Calu3 (cell line): ENCODE data around the gene TESK1. TPM values are rescaled to one million over a fixed set of nuclear protein-coding genes. Genes with fewer than 3 reads are reported as not detected.

Source experiments
- BruUV-seq: library from RNA; stranded (reverse); fragments of 400-500 nt; replicated peaks from 2 replicates; lab custom pipeline; 2021; lab: Mats Ljungman, UMichigan
- CTCF ChIA-PET: fragments of 300-600 bp; sonication (Branson Sonifier 250); formaldehyde crosslinking; loops from one replicate; lab custom pipeline; 2022; ENCODE audit warnings: antibody characterized with exemption; lab: Charles Lee
- DNase-seq: peaks from one replicate; pipeline ENCODE4 v3.0.0; 2022
- H3K27ac Mint-ChIP-seq: one replicate; pipeline ENCODE4 v1.8.0; 2022; ENCODE audit warnings: mixed read lengths; ENCODE audit not compliant: unreplicated experiment
- H3K27me3 Mint-ChIP-seq: one replicate; pipeline ENCODE4 v1.8.0; 2022; ENCODE audit warnings: mixed read lengths; ENCODE audit not compliant: unreplicated experiment
- H3K36me3 Mint-ChIP-seq: one replicate; pipeline ENCODE4 v1.8.0; 2022; ENCODE audit warnings: mild to moderate bottlenecking, moderate library complexity, mixed read lengths; ENCODE audit not compliant: insufficient read depth, unreplicated experiment
- H3K4me1 Mint-ChIP-seq: one replicate; pipeline ENCODE4 v1.8.0; 2022; ENCODE audit warnings: mild to moderate bottlenecking, low read depth, mixed read lengths; ENCODE audit not compliant: unreplicated experiment
- H3K4me3 Mint-ChIP-seq: one replicate; pipeline ENCODE4 v1.8.0; 2022; ENCODE audit warnings: mild to moderate bottlenecking, low read depth, moderate library complexity, mixed read lengths; ENCODE audit not compliant: unreplicated experiment
- H3K9me3 Mint-ChIP-seq: one replicate; pipeline ENCODE4 v1.8.0; 2022; ENCODE audit warnings: low read depth, mixed read lengths; ENCODE audit not compliant: unreplicated experiment
- CTCF ChIP-seq: fragments of 200-600 bp; IDR thresholded peaks from one replicate; pipeline ENCODE4 v1.8.0; 2022; ENCODE audit warnings: antibody characterized with exemption; ENCODE audit not compliant: unreplicated experiment
- intact Hi-C: fragments of 100-400 bp; cut with micrococcal nuclease; formaldehyde crosslinking; loops from one replicate; pipeline ENCODE4 v1.10.0; 2022; ENCODE audit not compliant: unreplicated experiment
- total RNA-seq: library from RNA; stranded (reverse); gene quantifications from 2 replicates; pipeline ENCODE4 v1.2.3, GENCODE V29; 2022

Gene TESK1
- total RNA-seq, 1 experiment from 2014 or later = 24.6 TPM

DNA sequence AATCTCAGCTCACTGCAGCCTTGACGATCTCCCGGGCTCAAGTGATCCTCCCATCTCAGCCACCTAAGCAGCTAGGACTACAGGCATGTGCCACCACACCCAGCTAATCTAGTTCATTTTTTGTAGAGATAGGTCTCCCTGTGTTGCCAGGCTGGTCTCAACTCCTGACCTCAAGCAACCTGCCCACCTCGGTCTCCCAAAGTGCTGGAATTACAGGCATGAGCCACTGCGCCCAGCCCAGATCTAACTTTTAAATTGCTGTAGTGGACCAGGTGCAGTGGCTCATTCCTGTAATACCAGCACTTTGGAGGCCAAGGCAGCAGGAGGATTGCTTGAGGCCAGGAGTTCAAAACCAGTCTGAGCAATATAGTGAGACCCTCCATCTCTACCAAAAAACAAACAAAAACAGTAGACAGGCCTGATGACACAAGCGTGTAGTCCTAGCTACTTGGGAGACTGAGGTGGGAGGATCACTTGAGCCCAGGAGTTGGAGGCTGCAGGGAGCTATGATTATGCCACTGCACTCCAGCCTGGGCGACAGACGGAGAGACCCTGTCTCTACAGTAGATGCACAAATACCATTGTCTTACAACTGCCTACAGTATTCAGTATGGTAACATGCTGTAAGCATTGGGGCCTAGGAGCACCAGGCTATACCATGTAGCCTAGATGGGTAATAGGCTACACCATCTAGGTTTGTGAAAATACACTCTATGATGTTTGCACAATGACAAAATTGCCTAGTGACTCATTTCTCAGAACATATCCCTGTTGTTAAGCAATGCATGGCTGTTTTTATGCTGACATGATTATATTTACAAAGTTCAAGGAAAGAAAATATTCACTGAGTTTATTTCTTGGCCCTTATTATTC, 47.1 kb downstream of the TESK1 start:
- CTCF ChIA-PET = no interaction called here
- Mint-ChIP-seq H3K27ac (no peak overlapping the region), H3K27me3 (peaks cover 19% of the 10 kb centered on the region), H3K4me1 (peaks cover 12% of the 10 kb centered on the region), H3K4me3 (no peak overlapping the region), H3K9me3 (no peaks in the 10 kb centered on the region), H3K36me3 (peaks cover 3% of the 10 kb centered on the region)
- TF ChIP-seq CTCF = no peak
- intact Hi-C loops = no loop called here
- no TSS peak for BruUV-seq
- no peak for DNase-seq

GRCh38 chr9:35652829-35653209, 47.8 kb downstream of the TESK1 start:
- no peak for DNase-seq
- no TSS peak for BruUV-seq
- TF ChIP-seq CTCF = no peak
- Mint-ChIP-seq H3K27ac (no peak overlapping the region), H3K4me1 (peaks cover 7% of the 10 kb centered on the region), H3K27me3 (peaks cover 13% of the 10 kb centered on the region), H3K36me3 (peaks cover 10% of the 10 kb centered on the region), H3K9me3 (no peaks in the 10 kb centered on the region), H3K4me3 (no peak overlapping the region)
- intact Hi-C loops = no loop called here
- CTCF ChIA-PET = no interaction called here

- intact Hi-C loops = no loop called here
- H3K4me3 Mint-ChIP-seq = no peak overlapping the region
- TF ChIP-seq CTCF = no peak
- no peak overlapping the region for H3K27ac Mint-ChIP-seq
- no peaks in the 10 kb centered on the region for H3K4me1 Mint-ChIP-seq
- no peaks in the 10 kb centered on the region for H3K9me3 Mint-ChIP-seq
- no peak for DNase-seq
- CTCF ChIA-PET = no interaction called here
- H3K27me3 Mint-ChIP-seq = peaks cover 5% of the 10 kb centered on the region
- BruUV-seq = no TSS peak
- peaks cover 17% of the 10 kb centered on the region for H3K36me3 Mint-ChIP-seq
Measured at GRCh38 chr9:35653611-35654010, 48.5 kb downstream of the TESK1 start.

DNA sequence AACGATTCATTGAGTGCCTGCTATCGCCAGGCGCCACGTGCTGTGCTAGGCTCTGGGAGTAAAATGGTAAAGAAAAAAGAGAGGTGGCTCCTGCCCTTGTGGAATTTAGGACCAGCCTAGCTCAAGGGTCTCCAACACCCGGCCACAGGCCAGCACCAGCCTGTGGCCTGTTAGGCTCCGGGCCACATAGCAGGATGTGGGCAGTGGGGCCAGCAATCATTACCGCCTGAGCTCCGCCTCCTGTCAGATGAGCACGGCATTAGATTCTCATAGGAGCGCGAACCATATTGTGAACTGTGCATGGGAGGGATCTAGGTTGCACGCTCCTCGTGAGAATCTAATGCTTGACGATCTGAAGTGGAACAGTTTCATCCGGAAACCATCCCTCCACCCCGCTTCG, 51.3 kb downstream of the TESK1 start:
- BruUV-seq = no TSS peak
- peak overlapping the region; percentile 100 for H3K27ac Mint-ChIP-seq
- CTCF ChIA-PET = no interaction called here
- no peak for TF ChIP-seq CTCF
- H3K36me3 Mint-ChIP-seq = peaks cover 31% of the 10 kb centered on the region
- no peak overlapping the region for H3K4me3 Mint-ChIP-seq
- no peaks in the 10 kb centered on the region for H3K9me3 Mint-ChIP-seq
- intact Hi-C loops = no loop called here
- no peak for DNase-seq
- no peaks in the 10 kb centered on the region for H3K27me3 Mint-ChIP-seq
- H3K4me1 Mint-ChIP-seq = peaks cover 8% of the 10 kb centered on the region
